Stimulated activated CD4-positive, alpha-beta T cell treated with anti-CD3 and anti-CD28 coated beads, Interleukin-1b, Interleukin-23, amount 100 ng/mL, for 4 hours (primary cell): Measurements from ENCODE around the gene PRRT2.
"Not testable (repeated sequence)": the region's sequence is repeated elsewhere in the genome, so short reads cannot be mapped to it uniquely, and the experiment has no call there.

Experiments used
- DNase-seq, 2 donors: peaks; one replicate each; pipeline ENCODE4 v3.0.0-alpha.2; 2020; ENCODE audit warnings: low read depth in 2 of 2

PRRT2 gene

DNA sequence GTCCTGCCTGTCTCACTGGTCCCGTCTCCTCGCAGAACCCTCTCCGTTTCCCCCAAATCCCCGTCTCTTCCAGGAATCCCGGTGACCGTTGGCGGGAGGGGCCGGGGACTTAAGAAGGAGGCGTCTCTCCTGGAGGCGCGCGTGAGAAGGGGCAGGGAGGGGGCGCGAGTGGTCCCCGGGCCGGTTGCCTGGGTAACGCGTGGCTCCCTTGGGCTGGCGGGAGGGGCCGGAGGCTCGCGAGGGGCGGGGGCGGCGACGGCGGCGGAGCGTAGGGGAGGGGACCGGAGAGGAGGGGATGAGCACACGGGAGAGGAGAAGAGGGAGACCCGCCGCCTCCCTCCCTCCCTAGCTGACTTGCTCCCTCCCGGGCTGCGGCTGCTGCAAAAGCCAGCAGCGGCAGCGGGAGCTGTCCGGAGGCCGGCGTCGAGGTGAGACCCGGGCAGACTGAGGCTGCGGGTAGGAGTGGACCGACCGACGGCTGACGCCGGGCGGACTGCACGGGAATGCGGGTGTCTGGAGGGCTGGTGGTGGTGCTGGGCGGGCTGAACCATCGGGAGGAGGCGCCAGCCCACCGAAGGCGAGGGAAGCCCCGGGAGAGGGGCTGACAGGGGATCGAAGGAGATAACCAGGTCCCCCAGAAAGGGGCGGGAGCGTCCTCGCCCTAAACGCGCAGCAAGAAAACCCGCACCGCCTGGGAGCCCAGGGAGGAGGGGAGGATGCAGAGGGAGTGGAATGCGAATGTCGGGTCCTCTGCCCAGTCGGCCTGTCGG, at the start of gene PRRT2:
Gene PRRT2 (plus strand): TSS at position 298 of the 770 bp plus-strand sequence. CDS start 862 bp downstream, outside the sequence.
- peak in 1 of 2 donors; percentile 57 for DNase-seq

GRCh38 chr16:29763326-29763725, 48.7 kb upstream of the PRRT2 start:
- DNase-seq: no peak

DNA sequence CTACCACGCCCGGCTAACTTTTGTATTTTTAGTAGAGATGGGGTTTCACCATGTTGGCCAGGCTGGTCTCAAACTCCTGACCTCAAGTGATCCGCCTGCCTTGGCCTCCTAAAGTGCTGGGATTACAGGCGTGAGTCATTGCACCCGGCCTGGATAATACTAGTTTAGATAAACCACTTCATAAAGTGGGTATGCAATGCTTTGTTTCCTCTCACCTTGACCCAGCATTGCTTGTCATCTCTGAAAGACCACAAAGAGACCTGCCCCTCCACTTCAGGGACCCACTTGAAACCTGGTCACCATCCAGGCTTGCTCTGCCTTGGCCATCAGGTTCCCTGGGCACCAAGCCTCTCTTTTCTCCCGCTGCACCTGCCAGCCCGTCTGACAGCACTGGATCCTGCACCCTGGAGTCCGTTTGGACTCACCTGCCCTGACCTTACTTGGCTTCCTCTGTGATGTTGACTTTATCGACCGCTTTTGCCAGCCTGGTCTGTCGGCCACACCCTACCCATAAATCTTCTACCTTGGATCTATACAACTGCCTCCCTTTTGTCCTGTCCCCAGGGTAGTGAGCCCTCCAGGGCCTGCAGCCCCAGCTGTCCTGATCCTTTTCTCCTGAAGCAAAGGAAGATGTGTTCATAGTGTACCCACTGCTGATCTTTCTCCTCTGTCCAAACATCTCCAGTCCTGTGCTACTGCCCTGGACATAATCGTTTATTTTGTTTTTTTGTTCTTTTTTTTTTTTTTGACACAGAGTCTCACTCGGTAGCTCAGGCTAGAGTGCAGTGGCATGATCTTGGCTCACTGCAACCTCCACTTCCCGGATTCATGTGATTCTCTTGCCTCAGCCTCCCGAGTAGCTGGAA, 46.6 kb upstream of the PRRT2 start:
- DNase-seq: no peak

DNA sequence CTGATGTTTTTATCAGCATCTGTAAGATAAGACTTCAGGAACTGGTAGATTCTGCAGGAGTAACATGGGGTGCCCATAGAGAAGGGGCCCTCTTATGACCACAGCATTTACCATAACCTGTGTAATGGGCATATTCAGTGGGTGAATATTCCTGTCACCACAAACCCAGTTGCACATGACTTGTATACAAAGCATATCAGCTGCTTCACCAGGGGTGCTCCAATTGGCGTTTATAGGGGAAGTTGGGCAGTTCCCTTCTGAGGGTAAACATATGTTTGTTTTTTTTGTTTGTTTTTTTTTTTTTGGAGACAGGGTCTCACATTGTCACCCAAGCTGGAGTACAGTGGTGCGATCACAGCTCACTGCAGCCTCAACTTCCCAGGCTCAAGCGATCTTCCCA, 45.4 kb upstream of the PRRT2 start:
- DNase-seq: no peak

DNA sequence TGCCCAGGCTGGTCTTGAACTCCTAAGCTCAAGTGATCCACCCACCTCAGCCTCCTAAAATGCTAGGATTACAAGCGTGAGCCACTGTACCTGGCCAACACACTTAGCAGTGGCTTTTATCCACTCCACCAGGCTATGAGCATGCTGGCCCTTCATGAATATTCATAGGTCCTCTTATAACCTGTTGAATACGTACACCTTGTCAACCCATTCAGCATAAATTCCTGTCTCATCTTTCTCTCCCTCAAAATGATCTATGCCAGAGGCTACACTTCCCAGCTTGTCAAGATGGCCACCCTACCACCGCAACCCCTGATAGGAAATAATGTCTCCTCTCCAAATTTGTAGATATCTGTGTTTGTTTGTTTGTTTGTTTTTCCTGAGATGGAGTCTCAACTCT, 44.9 kb upstream of the PRRT2 start:
- DNase-seq: no peak

DNA sequence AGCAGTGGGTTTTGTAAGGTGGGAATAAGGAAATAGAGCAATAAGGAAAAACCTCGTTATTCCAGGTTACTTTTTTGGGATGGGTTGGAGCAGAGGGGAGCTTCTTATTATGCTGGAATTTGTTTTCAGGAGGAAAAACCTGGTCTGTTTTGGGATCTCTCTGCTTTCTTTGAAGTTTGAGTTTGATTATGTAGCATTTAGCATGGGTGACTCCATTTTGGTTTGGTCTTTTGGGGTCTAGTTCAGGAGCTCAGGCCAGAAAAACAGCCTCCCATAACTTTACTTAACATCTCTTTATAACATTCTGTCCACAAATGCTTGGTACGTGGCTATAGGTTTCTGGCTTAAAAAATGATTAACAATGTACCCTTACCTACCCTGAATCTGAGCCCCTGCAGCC, 42.5 kb upstream of the PRRT2 start:
- DNase-seq: no peak

DNA sequence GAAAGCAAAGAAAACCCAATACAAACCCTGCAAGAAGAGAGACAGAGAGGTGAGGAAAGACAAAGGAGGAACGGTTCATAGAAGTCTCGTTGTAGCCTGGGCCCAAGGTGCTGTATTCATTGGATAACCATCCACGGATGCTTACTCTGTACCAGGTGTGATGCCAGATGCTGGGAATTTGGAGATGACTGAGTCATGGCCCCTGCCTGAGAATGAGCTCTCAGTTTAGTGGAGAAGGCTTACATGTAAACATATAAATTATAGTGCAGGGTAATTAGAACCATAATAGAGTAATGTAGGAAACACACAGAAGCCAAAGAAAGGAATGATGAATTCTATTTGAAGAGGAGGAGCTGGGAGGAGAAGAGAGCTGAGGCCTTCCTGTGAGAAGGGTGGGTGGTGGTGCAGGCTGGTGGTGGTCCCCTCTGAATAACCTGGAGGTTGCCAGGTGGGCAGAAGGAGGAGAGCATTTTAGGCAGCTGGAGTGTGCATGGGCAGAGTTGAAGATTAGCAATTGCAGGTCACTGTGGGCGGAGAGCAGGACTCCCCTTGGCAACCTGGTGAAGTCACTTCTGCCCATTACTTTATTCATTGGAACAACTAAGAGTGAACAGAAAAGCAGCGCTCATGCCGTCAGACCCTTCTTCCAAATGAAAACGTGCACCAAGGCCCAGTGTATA, 41.6 kb upstream of the PRRT2 start:
- no peak for DNase-seq

DNA sequence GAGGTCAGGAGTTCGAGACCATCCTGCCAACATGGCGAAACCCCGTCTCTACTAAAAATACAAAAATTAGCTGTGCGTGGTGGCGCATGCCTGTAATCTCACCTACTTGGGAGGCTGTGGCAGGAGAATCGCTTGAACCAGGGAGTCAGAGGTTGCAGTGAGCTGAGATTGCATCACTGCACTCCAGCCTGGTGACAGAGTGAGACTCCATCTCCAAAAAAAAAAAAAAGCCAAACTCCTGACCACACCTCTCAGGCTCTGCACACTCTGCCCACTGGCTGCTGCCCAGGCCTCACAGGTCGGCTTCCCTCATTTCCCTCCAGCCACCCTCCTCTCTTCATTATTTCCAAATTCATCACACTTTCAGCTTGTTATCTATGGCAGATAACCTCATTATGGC, 39.7 kb upstream of the PRRT2 start:
- DNase-seq: not testable (repeated sequence)

DNA sequence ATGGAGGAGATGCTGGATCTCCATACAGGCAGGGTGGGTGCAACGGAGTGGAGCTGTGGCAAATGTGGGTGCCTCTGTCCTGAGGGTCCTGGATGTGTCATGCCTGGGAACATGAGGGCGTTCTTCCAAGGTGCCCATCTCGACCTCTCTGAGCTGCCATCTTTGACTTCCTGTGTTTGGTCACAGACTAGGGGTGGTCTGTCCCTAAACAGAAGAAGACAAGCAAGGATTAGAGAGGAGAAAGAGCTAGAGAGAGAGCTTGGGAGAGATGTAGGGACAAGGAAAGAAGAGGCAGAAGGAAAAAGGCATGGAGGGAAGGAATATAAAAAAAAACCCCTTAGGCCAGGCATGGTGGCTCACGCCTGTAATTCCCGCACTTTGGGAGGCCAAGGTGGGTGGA, 37.3 kb upstream of the PRRT2 start:
- DNase-seq: no peak

DNA sequence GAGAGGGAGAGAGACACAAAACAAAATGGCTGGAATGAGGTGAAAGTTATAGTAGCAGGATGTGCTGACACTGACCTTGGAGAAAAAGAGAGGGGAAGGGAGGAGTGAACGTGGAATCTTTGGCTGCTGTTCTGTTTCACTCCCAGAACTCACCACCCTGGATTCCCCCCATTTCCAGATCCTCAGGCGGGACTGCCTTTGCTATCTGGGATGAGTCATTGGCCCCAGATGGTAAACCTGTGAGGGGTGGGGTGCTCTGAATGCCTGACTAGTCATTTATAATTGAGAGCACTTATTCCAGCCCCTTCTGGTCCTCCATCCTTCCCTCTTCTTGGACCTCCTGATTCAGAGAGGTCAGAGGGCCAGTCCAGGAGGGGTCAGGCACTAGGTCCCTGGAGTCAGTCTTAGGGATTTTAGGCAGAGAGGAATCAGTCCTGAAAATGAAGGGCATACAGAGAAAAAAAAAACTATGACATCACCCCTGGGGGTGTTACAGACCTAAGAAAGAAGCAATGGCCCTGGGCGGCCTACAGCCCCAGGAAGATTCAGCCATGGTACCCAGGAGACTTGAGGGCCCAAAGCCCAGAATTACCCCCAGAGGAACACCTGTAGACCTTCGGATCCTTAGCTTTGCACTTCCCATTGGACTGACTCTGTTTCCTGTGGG, 36.1 kb upstream of the PRRT2 start:
- no peak for DNase-seq

DNA sequence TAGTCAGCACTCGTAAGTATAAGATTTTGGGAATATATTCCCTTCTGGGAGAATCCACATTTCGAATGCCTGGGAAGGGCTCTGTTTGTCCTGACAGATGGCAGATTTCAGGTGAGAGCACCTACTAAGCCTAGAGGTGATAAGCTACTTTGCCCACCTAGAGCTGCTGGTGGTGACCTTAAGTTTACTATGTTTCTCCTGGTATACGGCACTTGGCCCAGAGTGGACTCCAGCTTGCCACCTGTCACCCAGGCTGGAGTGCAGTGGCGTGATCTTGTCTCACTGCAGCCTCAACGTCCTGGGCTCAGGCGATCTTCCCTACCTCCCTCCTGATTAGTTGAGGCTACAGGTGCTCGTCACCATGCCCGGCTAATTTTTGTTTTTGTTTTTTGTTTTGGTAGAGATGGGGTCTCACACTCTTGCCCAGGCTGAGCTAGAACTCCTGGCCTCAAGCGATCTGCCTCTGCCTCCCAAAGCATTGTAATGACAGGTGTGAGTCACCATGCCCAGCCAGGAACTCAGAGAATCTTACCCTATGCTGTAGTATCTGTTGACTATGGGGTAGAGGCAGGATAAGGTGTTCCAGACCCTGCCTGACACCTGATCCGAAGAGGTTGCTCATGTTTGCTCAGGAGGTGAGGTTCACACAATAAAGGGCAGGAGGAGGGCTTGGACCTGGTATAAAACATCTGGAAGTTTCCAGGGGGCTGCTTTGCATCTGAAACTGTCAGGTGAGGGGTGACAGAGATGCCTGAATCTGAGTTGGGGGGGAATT, 34.2 kb upstream of the PRRT2 start, which contains the start of gene ZG16:
Gene ZG16 (plus strand): TSS at position 681 of the 775 bp plus-strand sequence. CDS start 1,011 bp downstream, outside the sequence.
- DNase-seq: no peak

DNA sequence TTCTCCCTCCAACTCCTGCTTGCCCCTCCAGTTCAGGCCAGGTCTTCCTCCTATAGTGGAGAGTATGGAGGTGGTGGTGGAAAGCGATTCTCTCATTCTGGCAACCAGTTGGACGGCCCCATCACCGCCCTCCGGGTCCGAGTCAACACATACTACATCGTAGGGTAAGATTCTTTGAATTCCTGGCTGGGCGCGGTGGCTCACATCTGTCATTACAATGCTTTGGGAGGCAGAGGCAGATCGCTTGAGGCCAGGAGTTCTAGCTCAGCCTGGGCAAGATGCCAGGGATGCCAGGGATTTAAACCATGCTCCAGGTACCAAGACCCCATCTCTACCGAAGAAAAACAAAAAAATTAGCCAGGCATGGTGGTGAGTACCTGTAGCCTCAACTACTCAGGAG, 32.5 kb upstream of the PRRT2 start:
- no peak for DNase-seq

DNA sequence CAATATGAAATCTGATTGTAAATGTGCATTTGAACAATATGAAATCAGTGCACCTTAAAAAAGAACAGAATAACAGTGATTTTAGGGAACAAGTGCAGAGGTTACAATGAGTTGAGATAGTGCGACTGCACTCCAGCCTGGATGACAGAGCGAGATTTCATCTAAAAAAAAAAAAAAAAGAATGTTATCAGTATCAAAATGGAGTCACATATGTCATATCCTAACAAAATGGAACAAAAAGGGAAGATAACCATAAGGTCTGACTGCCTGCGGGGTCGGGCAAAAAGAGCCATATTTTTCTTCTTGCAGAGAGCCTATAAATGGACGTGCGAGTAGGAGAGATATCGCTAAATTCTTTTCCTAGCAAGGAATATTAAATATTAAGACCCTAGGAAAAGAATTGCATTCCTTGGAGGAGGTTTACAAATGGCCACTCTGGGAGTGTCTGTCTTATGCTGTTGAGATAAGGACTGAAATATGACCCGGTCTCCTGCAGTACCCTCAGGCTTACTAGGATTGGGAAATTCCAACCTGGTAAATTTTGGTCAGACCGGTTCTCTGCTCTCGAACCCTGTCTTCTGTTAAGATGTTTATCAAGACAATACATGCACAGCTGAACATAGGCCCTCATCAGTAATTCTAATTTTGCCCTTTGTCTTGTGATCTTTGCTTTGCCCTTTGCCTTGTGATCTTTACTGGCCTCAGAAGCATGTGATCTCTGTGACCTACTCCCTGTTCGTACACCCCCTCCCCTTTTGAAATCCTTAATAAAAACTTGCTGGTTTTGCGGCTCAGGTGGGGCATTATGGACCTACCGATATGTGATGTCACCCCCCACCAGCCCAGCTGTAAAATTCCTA, 28.7 kb upstream of the PRRT2 start:
- DNase-seq: not testable (repeated sequence)

DNA sequence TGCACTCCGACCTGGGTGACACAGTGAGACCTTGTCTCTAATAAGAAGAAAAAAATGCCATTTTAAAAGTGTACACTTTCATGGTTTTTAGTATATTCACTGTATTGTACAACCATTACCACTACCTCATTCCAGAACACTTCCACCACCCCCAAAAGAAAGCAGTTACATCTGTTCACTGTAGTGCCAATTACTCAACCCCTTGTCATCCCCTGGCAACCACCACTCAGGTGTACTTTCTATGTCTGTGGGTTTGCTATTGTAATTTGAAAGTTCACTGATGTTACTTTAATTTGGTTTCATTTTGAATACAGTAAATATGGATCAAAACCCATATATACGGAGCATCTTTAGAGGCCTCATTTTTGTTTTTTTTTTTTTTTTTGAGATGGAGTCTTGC, 27.8 kb upstream of the PRRT2 start:
- DNase-seq: no peak

DNA sequence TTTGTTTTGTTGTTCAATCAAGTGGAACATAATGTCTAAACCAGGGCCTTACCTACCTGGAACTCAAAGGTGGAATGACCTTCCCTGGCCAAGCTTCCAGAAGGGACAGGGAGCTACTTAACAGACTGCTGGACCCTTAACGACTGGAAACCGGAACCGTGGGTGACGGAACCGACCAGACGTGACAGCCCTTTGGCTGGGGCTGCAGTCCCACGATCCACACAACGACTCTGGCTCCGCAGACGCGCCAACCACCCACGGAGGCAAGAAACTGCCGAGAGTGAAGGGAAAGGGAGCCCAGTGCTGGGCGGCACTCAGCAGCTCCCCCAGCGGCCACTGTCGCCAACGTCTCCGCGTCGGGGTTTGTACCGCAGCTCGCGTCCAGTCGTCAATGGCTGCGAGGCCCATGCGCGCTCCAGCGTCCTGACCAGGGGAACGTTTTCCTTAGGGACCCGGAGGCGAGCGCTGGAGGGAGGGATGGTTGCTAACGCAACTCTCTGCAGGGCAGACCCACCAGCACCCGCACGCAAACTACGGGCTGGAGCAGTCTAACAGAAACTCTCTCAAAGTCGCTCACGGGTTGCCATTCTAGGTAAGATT, 27.0 kb upstream of the PRRT2 start:
- peak; percentile 63 to 72 for DNase-seq

DNA sequence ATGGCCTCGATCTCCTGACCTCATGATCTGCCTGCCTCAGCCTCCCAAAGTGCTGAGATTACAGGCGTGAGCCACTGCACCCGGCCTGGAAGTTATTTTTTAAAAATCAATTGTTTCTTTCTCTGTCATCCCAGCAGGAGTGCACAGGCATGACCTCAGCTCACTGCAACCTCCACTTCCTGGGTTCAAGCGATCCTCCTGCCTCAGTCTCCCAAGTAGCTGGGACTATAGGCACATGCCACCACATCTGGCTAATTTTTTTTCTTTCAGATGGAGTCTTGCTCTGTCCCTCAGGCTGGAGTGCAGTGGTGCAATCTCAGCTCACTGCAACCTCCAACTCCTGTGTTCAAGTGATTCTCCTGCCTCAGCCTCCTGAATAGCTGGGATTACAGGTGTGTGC, 24.8 kb upstream of the PRRT2 start:
- not testable (repeated sequence) for DNase-seq

- DNase-seq: no peak
These were observed 22.2 kb upstream of the PRRT2 start for GRCh38 chr16:29789775-29790182.

- DNase-seq: peak; percentile 99 to 100
These were observed 21.6 kb upstream of the PRRT2 start, which contains the start of gene KIF22 for GRCh38 chr16:29790183-29790948. KIF22 (plus strand) TSS chr16:29790751; CDS start chr16:29790760, 9 bp downstream.
